Measurements from ENCODE around the gene SLC2A1. TPM values are rescaled to one million over a fixed set of nuclear protein-coding genes. Genes with fewer than 3 reads are reported as not detected.

The SLC2A1 gene
- total and polyA plus RNA-seq, 2 of the 13 experiments (the other 11 are each of a cell fraction or from before 2014, with no cell fraction given) = 125 to 423 TPM

DNA sequence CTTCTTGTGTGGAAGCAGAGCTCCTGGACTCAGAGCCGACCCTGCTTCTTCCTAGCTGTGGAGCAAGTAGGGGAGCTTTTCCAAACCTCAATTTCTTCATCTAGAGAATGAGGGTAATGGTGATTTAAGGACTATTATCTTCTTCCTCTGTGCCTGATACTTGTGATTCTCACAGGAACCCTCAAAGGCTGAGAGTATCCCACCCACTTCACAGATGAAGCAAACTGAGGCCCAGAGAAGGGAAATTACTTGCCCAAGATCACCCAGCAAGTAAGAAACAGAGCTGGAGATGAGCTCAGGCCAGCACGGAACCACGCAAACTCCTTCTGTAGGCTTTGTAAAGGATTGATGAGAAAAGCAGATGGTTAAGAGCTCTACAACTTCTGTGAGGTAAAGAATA lies 15.1 kb upstream of the SLC2A1 start:
- no TSS peak for BruUV-seq (replicated peaks)
- 100% methylated on average over 3 of the region's 3 CpGs for WGBS (ENCODE audit: low lambda C conversion rate)
- Histone ChIP-seq H3K9me3 (ENCODE audit: low read length) (no peaks in the 10 kb centered on the region), H3K79me2 (ENCODE audit: insufficient read depth, low read length) (no peaks in the 10 kb centered on the region), H3K4me1 (ENCODE audit: insufficient read depth, low read length) (peaks cover 14% of the 10 kb centered on the region), H4K20me1 (ENCODE audit: insufficient read depth, low read length) (no peaks in the 10 kb centered on the region), H3K27me3 (ENCODE audit: control insufficient read depth in 1 of 2, insufficient read depth in 2 of 2, low read length in 2 of 2) (no peaks in the 10 kb centered on the region), H3K36me3 (replicated peaks in 1 of 2; ENCODE audit: control insufficient read depth in 1 of 2, insufficient read depth in 2 of 2, low read length in 2 of 2) (no peaks in the 10 kb centered on the region), H3K4me3 (replicated peaks in 1 of 3; ENCODE audit: insufficient read depth in 1 of 3, low read depth in 2 of 3, low read length in 3 of 3) (no peak overlapping the region), H3K27ac (ENCODE audit: extremely low read length, insufficient read depth, low read length) (no peak overlapping the region), H3K4me2 (ENCODE audit: low read depth, low read length) (no peak overlapping the region), H2AFZ (ENCODE audit: low read length) (no peak overlapping the region), H3K9ac (ENCODE audit: insufficient read depth, low read depth, low read length) (no peak overlapping the region)
- TF ChIP-seq GATA4 (IDR thresholded peaks at IDR 0.05; ENCODE audit: borderline replicate concordance, low read depth) (no peak), ZNF629 (CRISPR knock-in tag; conservative IDR thresholded peaks at IDR 0.05) (peak; percentile 63)
- intact Hi-C loops (cut with micrococcal nuclease; ENCODE audit: unreplicated experiment) (no loop called here), in situ Hi-C loops (cut with HindIII; ENCODE audit: extremely low pct_ligation_motif_present, low pct_unique_long_range_greater_than_20kb) (no loop called here)
- DNase-seq (ENCODE audit: low spot score) = no peak
- FAIRE-seq = no peak
- no peak for ATAC-seq
- CTCF ChIA-PET (ENCODE audit: low intra/inter-chr PET ratio, low total read pairs) = no interaction called here
- POLR2A ChIA-PET = interaction anchor here (1.1 kb wide), 1 partner anchor 13 kb away, joined by 3 read pairs; no protein-coding TSS in a partner anchor

DNA sequence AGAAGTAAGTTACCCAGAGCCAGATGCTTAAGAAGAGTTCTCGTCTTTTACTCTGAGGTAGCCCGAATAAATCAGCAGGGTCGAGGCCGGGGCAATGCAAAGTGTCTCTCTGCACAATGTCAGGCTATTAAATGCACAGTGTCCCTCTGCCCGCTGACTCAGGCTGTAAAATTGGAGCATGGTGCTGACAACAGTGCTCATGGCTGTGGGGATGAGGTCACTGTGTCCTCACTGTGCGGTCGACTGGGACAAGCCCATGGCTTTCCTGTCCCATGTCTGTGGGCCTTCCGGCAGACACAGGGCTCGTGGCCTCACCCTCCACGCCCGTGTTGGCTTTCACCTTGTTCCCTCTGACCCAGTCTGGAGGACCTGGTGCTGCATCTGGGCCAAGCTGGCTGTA lies 14.6 kb upstream of the SLC2A1 start:
- TF ChIP-seq ATF1 (CRISPR knock-in tag; IDR thresholded peaks at IDR 0.05) = no peak
- no peak for TF ChIP-seq MYNN (CRISPR knock-in tag; IDR thresholded peaks at IDR 0.05; ENCODE audit: low read depth)
- TF ChIP-seq AKAP8 (CRISPR knock-in tag; IDR thresholded peaks at IDR 0.05) = no peak
- TF ChIP-seq, protein P1, sequence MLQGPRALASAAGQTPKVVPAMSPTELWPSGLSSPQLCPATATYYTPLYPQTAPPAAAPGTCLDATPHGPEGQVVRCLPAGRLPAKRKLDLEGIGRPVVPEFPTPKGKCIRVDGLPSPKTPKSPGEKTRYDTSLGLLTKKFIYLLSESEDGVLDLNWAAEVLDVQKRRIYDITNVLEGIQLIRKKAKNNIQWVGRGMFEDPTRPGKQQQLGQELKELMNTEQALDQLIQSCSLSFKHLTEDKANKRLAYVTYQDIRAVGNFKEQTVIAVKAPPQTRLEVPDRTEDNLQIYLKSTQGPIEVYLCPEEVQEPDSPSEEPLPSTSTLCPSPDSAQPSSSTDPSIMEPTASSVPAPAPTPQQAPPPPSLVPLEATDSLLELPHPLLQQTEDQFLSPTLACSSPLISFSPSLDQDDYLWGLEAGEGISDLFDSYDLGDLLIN (CRISPR knock-in tag; IDR thresholded peaks at IDR 0.05; ENCODE audit: borderline replicate concordance) = no peak
- TF ChIP-seq FIP1L1 (IDR thresholded peaks at IDR 0.05; ENCODE audit: borderline replicate concordance, insufficient read depth, low read depth, low read length) = no peak
- no peak for TF ChIP-seq MEF2D (CRISPR knock-in tag; IDR thresholded peaks at IDR 0.05)
- TF ChIP-seq WIZ (CRISPR knock-in tag; IDR thresholded peaks at IDR 0.05) = no peak
- no peak for TF ChIP-seq ZFP1 (CRISPR knock-in tag; IDR thresholded peaks at IDR 0.05)
- TF ChIP-seq TARDBP (CRISPR knock-in tag; IDR thresholded peaks at IDR 0.05) = no peak
- TF ChIP-seq KLF13 (CRISPR knock-in tag; IDR thresholded peaks at IDR 0.05) = no peak
- TF ChIP-seq RARG (CRISPR knock-in tag; IDR thresholded peaks at IDR 0.05; ENCODE audit: low read depth) = no peak
- no peaks in the 10 kb centered on the region for H3K27me3 ChIP-seq (ENCODE audit: control insufficient read depth in 1 of 2, insufficient read depth in 2 of 2, low read length in 2 of 2)
- H3K27ac ChIP-seq (ENCODE audit: extremely low read length, insufficient read depth, low read length) = no peak overlapping the region
- BruUV-seq (replicated peaks) = no TSS peak
- POLR2A ChIA-PET = interaction anchor here (1.1 kb wide), 1 partner anchor 12 kb away, joined by 3 read pairs; no protein-coding TSS in a partner anchor
- CTCF ChIA-PET (ENCODE audit: low intra/inter-chr PET ratio, low total read pairs) = no interaction called here
- 89% methylated on average over 10 of the region's 11 CpGs for WGBS (ENCODE audit: low lambda C conversion rate)
- H3K4me1 ChIP-seq (ENCODE audit: insufficient read depth, low read length) = peaks cover 8% of the 10 kb centered on the region
- ATAC-seq (no peak), DNase-seq (ENCODE audit: low spot score) (no peak), FAIRE-seq (no peak)
- no peaks in the 10 kb centered on the region for H3K79me2 ChIP-seq (ENCODE audit: insufficient read depth, low read length)
- no peaks in the 10 kb centered on the region for H4K20me1 ChIP-seq (ENCODE audit: insufficient read depth, low read length)
- no peak overlapping the region for H3K4me2 ChIP-seq (ENCODE audit: low read depth, low read length)
- H3K9ac ChIP-seq (ENCODE audit: insufficient read depth, low read depth, low read length) = no peak overlapping the region
- H3K36me3 ChIP-seq (replicated peaks in 1 of 2; ENCODE audit: control insufficient read depth in 1 of 2, insufficient read depth in 2 of 2, low read length in 2 of 2) = no peaks in the 10 kb centered on the region
- intact Hi-C loops (cut with micrococcal nuclease; ENCODE audit: unreplicated experiment) = no loop called here
- H3K4me3 ChIP-seq (replicated peaks in 1 of 3; ENCODE audit: insufficient read depth in 1 of 3, low read depth in 2 of 3, low read length in 3 of 3) = no peak overlapping the region
- H3K9me3 ChIP-seq (ENCODE audit: low read length) = no peaks in the 10 kb centered on the region
- in situ Hi-C loops (cut with HindIII; ENCODE audit: extremely low pct_ligation_motif_present, low pct_unique_long_range_greater_than_20kb) = no loop called here
- H2AFZ ChIP-seq (ENCODE audit: low read length) = no peak overlapping the region
